Neutrophil (primary cell): ENCODE data around the gene FIBCD1.

Experiments used
- H3K27ac ChIP-seq: fragments of 200-600 bp; sonication (generic); 2 replicates; pipeline ENCODE4 v1.5.1; 2016; ENCODE audit warnings: mild to moderate bottlenecking, moderate library complexity
- H3K27me3 ChIP-seq: fragments of 200-600 bp; sonication (generic); 2 replicates; pipeline ENCODE4 v1.6.0; 2016; ENCODE audit warnings: mild to moderate bottlenecking
- H3K36me3 ChIP-seq: fragments of 200-600 bp; sonication (generic); 2 replicates; pipeline ENCODE4 v1.5.1; 2017
- H3K4me1 ChIP-seq, 2 experiments: fragments of 200-600 bp in 1 of 2; sonication (generic) in 1 of 2; 1 replicate in 1 of 2; 2 replicates in 1 of 2; pipeline versions ENCODE4 v1.5.1 to v1.6.1; 2013 to 2016; ENCODE audit warnings: low read depth in 1 of 2, low read length in 1 of 2, mild to moderate bottlenecking in 1 of 2, moderate library complexity in 1 of 2; ENCODE audit not compliant: control insufficient read depth in 1 of 2, insufficient read depth in 1 of 2
- H3K4me3 ChIP-seq, 2 experiments: fragments of 200-600 bp in 1 of 2; sonication (generic) in 1 of 2; 1 replicate in 1 of 2; 2 replicates in 1 of 2; pipeline ENCODE4 v1.5.1; 2013 to 2016; ENCODE audit warnings: low read depth in 1 of 2, low read length in 1 of 2, mild to moderate bottlenecking in 1 of 2, moderate library complexity in 1 of 2
- H3K9me3 ChIP-seq: fragments of 200-600 bp; sonication (generic); 2 replicates; pipeline ENCODE4 v1.5.1; 2016
- TF ChIP-seq, protein P1 (sequence below): fragments of 200-600 bp; sonication (generic); IDR thresholded peaks from 2 replicates; pipeline ENCODE4 v1.5.1; 2016; ENCODE audit warnings: antibody characterized with exemption

FIBCD1 gene

DNA sequence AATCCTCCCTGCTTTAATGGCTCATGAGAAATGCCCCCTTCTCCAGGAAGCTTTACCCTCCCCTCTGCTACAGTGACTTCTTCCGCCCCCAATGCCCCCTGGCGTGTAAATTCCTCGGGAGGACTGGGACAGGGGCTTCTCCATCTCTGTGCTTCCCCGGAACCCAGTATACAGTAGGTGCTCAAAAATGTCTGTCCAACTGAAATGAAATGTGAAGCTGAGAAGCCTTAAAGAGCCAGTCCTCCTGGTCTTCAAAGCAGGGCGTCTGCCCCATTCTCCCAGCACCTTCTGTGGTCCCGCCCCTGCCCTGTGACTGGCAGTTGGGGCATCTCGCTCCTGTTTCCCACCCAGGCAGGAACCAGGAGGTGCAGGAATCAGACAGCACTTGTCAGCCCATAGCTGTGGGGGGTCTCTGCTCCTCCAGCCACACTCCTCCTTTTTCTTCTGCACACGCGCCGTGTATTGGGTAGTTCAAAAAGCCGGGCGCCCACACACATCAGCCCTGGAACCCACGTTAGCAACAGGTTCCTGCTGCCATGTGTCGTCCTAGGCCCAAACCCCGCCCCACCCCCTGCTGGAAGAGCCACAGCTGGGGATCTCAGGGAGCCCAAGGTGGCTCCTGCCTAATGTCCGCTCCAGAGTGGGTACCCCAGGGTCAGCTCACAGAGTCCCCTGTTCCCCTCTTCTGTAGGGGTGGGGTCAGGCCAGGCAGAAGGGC, 16.0 kb downstream of the FIBCD1 start:
- H3K27ac ChIP-seq = no peak overlapping the region
- no peak overlapping the region for H3K4me3 ChIP-seq
- H3K36me3 ChIP-seq = no peaks in the 10 kb centered on the region
- H3K9me3 ChIP-seq = no peaks in the 10 kb centered on the region
- TF ChIP-seq, protein P1, sequence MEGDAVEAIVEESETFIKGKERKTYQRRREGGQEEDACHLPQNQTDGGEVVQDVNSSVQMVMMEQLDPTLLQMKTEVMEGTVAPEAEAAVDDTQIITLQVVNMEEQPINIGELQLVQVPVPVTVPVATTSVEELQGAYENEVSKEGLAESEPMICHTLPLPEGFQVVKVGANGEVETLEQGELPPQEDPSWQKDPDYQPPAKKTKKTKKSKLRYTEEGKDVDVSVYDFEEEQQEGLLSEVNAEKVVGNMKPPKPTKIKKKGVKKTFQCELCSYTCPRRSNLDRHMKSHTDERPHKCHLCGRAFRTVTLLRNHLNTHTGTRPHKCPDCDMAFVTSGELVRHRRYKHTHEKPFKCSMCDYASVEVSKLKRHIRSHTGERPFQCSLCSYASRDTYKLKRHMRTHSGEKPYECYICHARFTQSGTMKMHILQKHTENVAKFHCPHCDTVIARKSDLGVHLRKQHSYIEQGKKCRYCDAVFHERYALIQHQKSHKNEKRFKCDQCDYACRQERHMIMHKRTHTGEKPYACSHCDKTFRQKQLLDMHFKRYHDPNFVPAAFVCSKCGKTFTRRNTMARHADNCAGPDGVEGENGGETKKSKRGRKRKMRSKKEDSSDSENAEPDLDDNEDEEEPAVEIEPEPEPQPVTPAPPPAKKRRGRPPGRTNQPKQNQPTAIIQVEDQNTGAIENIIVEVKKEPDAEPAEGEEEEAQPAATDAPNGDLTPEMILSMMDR = no peak
- H3K4me1 ChIP-seq = no peaks in the 10 kb centered on the region
- H3K27me3 ChIP-seq = peaks cover 43% of the 10 kb centered on the region

DNA sequence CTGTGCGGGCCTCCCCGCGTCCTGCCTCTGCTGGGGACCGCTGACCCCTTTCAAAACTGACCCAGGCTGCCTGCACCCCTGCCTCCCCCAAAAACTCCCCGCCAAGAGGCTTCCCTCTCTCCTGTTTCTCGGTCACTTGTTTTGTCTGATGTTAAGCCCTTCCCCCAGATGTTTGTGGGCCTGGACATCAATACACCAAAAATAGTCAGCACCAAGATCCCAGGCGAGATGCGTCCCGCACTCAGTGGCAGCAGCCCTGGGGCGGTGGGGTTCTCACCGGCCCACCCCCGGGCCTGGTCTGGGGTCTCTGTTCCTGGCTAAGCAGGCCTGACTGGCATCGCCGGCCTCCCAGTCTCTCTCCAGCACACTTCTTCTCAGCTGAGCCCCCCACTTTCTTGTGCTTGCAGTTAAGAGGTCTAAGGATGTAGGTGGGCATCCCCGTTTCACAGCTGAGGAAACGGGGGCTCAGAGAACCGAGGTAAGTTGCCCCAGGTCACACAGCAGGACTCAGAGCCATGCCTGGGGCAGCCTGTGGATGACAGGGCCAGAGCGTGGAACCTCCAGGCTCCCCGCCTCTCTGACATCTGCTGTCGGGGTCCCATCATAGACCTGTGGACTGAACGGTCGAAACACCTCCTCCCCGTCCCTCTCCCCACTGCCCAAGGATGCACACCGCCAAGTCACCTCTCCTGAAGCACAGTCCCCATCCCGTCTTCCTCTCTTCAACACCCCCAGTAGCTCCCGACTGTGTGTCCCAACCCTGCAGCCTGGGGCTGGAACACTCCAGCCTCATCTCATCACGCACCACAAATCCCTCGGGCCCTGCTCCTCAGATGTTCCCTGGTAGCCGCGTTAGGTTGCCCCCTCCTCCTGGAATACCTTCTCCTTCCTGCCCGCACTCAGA, 16.8 kb downstream of the FIBCD1 start:
- Histone ChIP-seq H3K27me3 (peaks cover 50% of the 10 kb centered on the region), H3K4me3 (no peak overlapping the region), H3K9me3 (no peaks in the 10 kb centered on the region), H3K27ac (no peak overlapping the region), H3K4me1 (no peaks in the 10 kb centered on the region), H3K36me3 (no peaks in the 10 kb centered on the region)
- TF ChIP-seq, protein P1 = no peak

DNA sequence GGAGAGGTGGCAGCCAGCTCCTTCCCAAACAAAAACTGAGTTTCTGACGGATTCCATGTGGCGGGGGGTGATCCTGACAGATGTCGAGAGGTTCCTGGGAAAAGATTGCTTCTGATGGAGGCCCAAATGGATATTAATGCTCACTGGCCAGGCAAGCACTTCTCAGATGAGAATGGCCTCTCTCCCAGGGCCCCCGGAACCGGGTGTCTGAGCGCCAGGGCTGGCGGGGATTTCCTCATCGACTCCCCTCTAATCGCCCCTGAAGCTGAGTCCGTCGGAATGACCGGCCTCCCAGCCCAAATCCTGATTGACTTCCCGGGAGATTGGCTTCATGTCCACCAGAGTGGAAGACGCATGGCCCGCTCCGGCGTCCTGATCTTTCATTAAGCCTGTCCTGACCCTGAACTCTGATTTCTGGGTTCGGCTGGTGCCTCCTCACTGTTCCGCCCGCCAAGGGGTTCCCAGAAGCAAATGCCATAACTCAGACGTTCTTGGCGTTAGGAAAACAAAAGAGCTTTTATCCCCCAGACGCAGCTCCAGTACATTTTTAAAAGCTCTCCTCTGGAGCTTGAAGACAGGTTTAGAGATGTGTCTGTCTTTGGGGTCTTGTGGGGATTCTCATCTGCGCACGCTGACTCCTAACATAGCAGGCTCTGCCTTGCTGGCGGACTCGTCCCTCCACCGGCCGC, 17.6 kb downstream of the FIBCD1 start:
- Histone ChIP-seq H3K4me1 (no peaks in the 10 kb centered on the region), H3K27ac (no peak overlapping the region), H3K36me3 (no peaks in the 10 kb centered on the region), H3K27me3 (peaks cover 52% of the 10 kb centered on the region), H3K9me3 (no peaks in the 10 kb centered on the region), H3K4me3 (no peak overlapping the region)
- TF ChIP-seq, protein P1 = no peak

DNA sequence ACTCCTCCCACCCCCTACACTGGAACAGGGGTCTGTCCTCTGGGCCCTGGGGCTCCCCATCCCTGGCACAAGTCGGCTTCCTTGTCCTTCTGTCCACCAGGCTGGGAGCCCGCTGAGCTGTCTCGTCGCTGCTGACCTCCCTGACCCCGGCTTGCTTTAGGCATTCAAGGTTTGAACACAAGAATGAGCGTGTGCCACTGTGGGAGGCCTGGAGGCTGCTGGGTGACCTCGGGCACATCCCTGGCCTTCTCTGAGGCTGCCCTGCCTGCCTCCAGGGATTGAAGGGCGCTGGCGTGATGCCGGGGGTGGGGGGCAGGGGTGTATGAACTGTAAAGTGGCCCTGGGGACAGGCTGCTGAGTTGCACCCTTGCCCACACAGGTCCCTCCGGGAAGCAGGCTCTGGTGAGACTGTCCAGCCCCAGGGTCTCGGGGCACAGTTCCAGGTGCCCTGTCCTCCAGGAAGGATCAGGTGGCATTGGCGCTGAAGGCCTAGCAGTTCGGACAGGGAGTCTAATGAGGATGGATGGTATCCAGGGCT, 18.2 kb downstream of the FIBCD1 start:
- Histone ChIP-seq H3K36me3 (no peaks in the 10 kb centered on the region), H3K27me3 (peaks cover 48% of the 10 kb centered on the region)

DNA sequence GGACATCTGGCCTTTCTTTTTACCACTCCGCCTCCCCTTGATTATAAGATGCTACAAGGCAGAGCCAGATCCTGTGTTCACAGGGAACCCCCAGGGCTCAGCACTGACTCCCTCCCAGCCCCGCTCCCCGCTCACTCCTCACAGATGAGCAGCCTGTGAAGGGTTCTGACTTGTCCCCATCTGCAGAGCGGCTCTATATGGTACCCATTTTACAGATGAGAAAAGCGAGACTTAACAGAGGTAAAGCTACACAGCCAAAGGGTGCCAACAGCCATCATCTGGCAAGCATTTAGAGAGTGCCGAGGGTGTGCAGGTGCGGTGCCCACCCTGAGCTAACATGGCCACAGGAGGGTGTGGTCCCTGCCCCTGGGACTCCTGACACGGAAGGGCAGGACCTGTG, 18.8 kb downstream of the FIBCD1 start:
- Histone ChIP-seq H3K9me3 (no peaks in the 10 kb centered on the region), H3K27me3 (peaks cover 42% of the 10 kb centered on the region), H3K36me3 (no peaks in the 10 kb centered on the region), H3K27ac (no peak overlapping the region), H3K4me3 (no peak overlapping the region), H3K4me1 (no peaks in the 10 kb centered on the region)
- TF ChIP-seq, protein P1 = no peak

More for the DNA sequence above, 18.2 kb downstream of the FIBCD1 start:
- H3K27ac ChIP-seq = no peak overlapping the region
- no peaks in the 10 kb centered on the region for H3K4me1 ChIP-seq
- TF ChIP-seq, protein P1 = no peak
- H3K9me3 ChIP-seq = no peaks in the 10 kb centered on the region
- no peak overlapping the region for H3K4me3 ChIP-seq
